UCSD-AML1 (cell line): ENCODE data around the gene THADA.
"Not testable (repeated sequence)": the region's sequence is repeated elsewhere in the genome, so short reads cannot be mapped to it uniquely, and the experiment has no call there.

ENCODE experiments used
- DNase-seq: peaks from one replicate; lab custom pipeline; 2025; ENCODE audit not compliant: unreplicated experiment; lab: John Stamatoyannopoulos, UW

The THADA gene

DNA sequence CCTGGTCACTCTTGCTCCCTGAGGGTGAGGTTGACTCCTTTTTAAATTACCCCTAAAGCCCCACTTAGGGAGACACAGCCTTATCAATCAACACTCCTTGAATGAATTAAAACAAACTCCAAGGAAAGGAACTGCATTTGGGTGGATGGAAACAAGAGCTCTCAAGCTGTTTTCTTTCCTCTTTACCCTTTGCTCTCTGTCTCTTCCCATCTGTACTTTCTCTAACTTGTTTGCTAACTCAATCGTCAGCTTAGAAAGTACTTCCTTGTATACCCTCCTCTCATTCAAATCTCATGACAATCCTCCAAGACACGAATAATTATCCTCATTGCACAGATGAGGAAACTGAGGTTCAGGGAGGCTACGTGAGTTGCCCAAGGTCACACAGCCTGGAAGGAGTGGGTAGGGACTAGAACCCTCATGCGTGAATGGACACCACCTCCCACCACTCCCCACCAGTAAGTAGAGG is 402.2 kb downstream of the THADA start:
- no peak for DNase-seq

DNA sequence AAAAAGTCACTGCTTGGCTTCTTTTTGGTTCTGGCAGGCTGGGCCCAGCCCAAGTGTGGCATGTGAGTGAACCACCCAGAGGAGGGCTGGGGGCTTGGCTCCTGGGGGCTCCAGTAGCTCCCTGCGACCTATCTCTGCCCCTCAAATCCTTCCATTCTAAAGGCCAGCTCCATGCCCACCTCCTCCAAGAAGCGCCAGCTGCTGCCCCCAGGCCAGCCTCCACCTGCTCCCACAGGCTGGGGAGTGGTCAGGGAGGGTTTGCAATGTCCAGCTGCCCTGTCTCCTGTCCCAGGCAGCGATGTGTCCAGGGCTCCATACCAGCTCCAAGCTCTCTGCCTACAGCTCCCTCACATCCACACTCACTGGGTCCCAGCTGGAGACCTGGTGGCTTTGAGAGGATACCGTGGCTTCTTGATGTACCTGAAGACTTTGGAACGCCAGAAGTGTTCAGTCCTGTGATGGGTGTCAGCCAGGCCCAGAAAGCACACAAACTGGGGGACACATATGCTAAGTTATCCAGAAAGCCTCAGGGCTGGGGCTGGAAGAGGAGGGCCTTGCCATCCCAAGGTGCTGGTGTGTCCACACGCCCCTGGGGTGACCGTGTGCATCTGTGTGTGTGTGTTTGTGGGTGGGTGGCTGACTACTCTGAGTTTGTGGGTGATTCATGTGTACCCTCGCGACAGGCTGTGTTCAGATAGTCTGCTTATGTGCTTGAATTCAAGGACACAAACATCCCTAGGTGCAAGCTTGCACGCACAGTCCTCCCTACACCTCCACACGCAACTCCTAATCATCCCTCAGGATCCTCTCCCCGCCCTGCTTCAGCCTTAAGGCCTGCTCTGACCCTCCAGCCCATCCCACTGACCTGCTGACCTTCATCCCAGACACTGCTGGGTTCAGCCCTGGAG is 402.8 kb downstream of the THADA start:
- DNase-seq: no peak

DNA sequence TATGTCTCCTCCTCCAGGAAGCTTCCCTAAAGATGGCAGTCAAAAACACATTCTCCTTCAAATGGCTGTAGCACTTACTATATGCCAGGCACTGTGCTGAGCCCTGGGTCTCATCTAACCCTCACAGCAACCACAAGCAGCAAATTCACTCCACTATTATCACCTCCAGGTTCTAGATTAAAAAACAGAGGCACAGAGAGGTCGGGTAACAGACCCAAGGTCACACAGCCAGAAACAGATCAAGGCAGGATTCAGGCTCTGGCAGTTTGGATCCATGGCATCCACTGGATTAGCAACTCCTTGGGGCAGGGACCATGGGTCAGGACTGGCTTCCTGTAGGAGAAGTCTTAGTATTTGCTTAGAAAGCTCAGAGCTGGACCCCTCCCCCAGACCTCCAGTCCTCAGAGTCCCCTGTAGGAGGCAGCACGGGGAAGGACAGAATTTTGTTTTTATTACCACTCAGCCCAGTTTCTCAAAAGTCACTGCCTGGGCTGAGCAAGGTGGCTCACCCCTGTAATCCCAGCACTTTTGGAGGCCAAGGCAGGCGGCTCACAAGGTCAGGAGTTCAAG is 403.8 kb downstream of the THADA start:
- DNase-seq: no peak

- no peak for DNase-seq
Observed at GRCh38 chr2:43190311-43191052, 405.4 kb downstream of the THADA start.

DNA sequence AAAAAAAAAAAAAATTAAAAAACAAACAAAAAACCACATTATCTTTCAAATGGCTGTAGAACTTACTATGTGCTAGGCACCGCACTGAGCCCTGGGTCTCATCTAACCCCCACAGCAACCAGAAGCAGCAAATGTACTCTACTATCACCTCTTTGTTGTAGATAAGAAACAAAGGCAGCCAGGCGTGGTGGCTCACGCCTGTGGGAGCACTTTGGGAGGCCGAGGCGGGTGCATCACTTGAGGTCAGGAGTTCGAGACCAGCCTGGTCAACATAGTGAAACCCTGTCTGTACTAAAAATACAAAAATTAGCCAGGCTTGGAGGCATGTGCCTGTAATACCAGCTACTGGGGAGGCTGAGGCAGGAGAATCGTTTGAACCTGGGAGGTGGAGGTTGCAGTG is 406.0 kb downstream of the THADA start:
- DNase-seq: not testable (repeated sequence)

- no peak for DNase-seq
Observed at GRCh38 chr2:43188561-43189386, 407.1 kb downstream of the THADA start.

- no peak for DNase-seq
Observed at GRCh38 chr2:43186679-43187374, 409.0 kb downstream of the THADA start.

GRCh38 chr2:43186321-43186678 is 409.5 kb downstream of the THADA start:
- no peak for DNase-seq

- no peak for DNase-seq
Observed at GRCh38 chr2:43185146-43185545, 410.7 kb downstream of the THADA start.

DNA sequence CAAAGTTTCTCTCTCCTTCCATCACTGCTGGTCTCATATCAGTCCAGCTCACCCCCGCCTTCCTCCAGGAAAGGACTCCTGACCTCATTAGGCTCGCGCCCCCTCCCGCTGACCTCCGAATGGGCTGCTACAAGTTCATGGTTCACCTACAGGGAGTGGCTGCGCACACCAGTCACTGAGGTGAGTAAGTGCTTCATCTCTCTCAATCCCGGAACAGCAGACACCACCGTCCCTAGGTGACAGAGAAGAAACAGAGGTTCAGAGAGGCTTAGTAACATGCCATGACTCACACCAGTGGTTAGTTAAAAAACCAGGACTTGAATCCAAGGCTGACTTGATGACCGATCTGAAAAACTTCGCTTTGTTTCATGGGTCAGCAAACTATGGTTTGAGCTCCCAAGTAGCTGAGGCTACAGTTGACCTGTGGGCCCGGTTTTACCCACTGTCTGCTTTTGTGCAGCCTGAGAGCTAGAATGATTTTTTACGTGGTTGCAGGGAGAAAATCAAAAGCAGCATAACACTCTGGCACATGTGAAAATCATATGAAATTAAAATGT is 411.4 kb downstream of the THADA start:
- DNase-seq: no peak

DNA sequence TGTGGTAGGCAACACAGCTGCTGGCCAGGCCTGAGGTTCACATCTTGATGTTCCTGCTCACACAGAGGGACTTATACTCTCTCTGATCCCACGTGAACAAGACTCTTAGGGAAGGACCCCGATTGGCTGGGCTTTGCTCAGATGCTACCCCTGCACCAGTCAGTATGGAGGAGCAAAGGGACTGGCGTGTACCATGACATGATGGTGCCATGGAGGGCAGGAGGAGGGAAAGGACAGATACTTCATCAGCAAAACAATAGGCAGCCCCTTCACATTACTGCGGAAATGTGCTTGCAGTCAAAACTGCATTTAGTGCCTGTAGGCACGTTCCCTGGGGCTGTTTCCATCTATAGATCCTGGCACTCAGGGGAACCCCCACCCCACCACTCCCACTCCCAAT is 412.1 kb downstream of the THADA start:
- DNase-seq: no peak

DNA sequence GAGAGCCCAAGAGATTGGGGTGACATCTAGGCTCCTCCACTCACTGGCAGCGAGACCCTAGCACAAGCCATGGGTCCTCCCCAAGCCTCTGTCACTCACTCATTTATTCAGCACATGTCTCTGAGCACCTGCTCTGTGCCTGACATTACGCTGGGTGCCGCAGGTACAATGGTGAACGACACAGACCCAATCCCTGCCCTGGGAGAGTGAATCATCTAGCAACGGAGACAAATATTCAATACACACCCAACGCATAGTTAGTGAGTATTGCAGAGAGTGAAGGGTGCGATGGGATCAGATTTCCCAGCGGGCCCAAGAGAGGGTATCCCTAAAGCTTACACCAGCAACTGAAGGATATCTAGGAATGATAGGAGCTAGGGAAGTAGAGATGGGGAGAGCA is 414.9 kb downstream of the THADA start:
- no peak for DNase-seq
